Hepatocyte (in vitro differentiated cells): ENCODE measurements around the gene KRTAP4-9.
"Not testable (repeated sequence)": the region's sequence is repeated elsewhere in the genome, so short reads cannot be mapped to it uniquely, and the experiment has no call there.

ENCODE experiments used
- CTCF ChIP-seq: fragments of 200-600 bp; sonication (generic); IDR thresholded peaks from 2 replicates; pipeline ENCODE4 v1.5.1; 2016; ENCODE audit warnings: antibody characterized with exemption, mild to moderate bottlenecking; ENCODE audit not compliant: poor library complexity
- EZH2 ChIP-seq: fragments of 200-600 bp; sonication (generic); IDR thresholded peaks from 2 replicates; pipeline ENCODE4 v1.6.1; 2016; ENCODE audit warnings: antibody characterized with exemption, mild to moderate bottlenecking, borderline replicate concordance
- EZH2phosphoT487 ChIP-seq: fragments of 200-600 bp; sonication (generic); IDR thresholded peaks from one replicate; pipeline ENCODE4 v1.6.1; 2018; ENCODE audit warnings: antibody characterized with exemption, mild to moderate bottlenecking, low read depth, moderate library complexity; ENCODE audit not compliant: unreplicated experiment, severe bottlenecking

- TF ChIP-seq CTCF, EZH2phosphoT487, EZH2: not testable (repeated sequence)
Measured at GRCh38 chr17:41148971-41149651, 43.9 kb downstream of the KRTAP4-9 start.
